Measurements from ENCODE around the gene LYPD1.

DNA sequence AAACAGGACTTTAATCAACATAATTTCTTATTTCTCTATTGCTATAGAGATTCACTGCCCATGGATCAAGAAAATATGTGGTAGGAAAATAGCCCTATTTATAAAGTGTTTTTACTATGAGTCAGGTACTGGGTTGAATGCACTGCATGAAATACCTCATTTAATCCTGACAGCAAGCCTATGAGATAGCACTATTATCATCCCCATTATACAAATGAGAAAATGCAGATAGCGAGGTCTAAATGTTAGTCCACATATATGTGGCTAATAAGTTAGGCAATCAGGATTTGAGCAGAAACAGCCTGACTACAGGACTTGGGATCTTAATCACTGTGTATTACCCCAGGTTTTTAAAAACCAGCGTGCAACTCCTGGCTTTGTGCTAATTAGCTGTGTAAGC, 8.5 kb upstream of the LYPD1 start:
- TF ChIP-seq REST (IDR thresholded peaks at IDR 0.05) (no peak), EGR1 (IDR thresholded peaks at IDR 0.05; ENCODE audit: low read depth in 2 of 2) (no peak), GABPA (IDR thresholded peaks at IDR 0.05 in 1 of 2, conservative IDR thresholded peaks at IDR 0.05 in 1 of 2) (no peak), RAD21 (IDR thresholded peaks at IDR 0.05) (no peak), FOXA1 (IDR thresholded peaks at IDR 0.05) (no peak), HNF4A (conservative IDR thresholded peaks at IDR 0.05) (no peak), TAF1 (conservative IDR thresholded peaks at IDR 0.05) (no peak), YY1 (IDR thresholded peaks at IDR 0.05) (no peak), JUND (IDR thresholded peaks at IDR 0.05) (no peak), RXRA (IDR thresholded peaks at IDR 0.05) (no peak), FOXA2 (IDR thresholded peaks at IDR 0.05) (no peak)
- TF ChIP-seq, protein P1, sequence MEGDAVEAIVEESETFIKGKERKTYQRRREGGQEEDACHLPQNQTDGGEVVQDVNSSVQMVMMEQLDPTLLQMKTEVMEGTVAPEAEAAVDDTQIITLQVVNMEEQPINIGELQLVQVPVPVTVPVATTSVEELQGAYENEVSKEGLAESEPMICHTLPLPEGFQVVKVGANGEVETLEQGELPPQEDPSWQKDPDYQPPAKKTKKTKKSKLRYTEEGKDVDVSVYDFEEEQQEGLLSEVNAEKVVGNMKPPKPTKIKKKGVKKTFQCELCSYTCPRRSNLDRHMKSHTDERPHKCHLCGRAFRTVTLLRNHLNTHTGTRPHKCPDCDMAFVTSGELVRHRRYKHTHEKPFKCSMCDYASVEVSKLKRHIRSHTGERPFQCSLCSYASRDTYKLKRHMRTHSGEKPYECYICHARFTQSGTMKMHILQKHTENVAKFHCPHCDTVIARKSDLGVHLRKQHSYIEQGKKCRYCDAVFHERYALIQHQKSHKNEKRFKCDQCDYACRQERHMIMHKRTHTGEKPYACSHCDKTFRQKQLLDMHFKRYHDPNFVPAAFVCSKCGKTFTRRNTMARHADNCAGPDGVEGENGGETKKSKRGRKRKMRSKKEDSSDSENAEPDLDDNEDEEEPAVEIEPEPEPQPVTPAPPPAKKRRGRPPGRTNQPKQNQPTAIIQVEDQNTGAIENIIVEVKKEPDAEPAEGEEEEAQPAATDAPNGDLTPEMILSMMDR (IDR thresholded peaks at IDR 0.05; ENCODE audit: low read depth, low read length, missing input control), result no peak
- TF ChIP-seq, protein P2, sequence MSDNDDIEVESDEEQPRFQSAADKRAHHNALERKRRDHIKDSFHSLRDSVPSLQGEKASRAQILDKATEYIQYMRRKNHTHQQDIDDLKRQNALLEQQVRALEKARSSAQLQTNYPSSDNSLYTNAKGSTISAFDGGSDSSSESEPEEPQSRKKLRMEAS (IDR thresholded peaks at IDR 0.05), result no peak
- TF ChIP-seq, protein P3, sequence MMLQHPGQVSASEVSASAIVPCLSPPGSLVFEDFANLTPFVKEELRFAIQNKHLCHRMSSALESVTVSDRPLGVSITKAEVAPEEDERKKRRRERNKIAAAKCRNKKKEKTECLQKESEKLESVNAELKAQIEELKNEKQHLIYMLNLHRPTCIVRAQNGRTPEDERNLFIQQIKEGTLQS (IDR thresholded peaks at IDR 0.05), result no peak

All from liver (tissue), 3 donors.